ENCODE results near the gene GSE1.

GSE1 gene

GRCh38 chr16:85612801-85613603, at the start of gene GSE1:
Gene GSE1, plus strand, starts transcription at chr16:85613322. Its CDS starts 70 bp downstream, at chr16:85613392.
- peaks cover 40% of the 10 kb centered on the region for H3K4me1 ChIP-seq (ENCODE audit: control insufficient read depth, insufficient read depth, low read length)
- peak; percentile 93 for DNase-seq (ENCODE audit: low read depth)
- H3K27me3 ChIP-seq (replicated peaks; ENCODE audit: control insufficient read depth, insufficient read depth, low read length), result no peaks in the 10 kb centered on the region
- no peaks in the 10 kb centered on the region for H3K9me3 ChIP-seq (ENCODE audit: control insufficient read depth, low read length)
- peak within 1 kb of the TSS; percentile 77 for H3K4me3 ChIP-seq (ENCODE audit: low read length)
- peak within 1 kb of the TSS; percentile 75 for H3K9ac ChIP-seq (ENCODE audit: low read length)
- no peaks in the 10 kb centered on the region for H3K36me3 ChIP-seq (ENCODE audit: control insufficient read depth, insufficient read depth, low read length, severe bottlenecking)

GRCh38 chr16:85563515-85564276, 49.4 kb upstream of the GSE1 start:
- H3K9me3 ChIP-seq (ENCODE audit: control insufficient read depth, low read length), result no peaks in the 10 kb centered on the region
- H3K4me1 ChIP-seq (ENCODE audit: control insufficient read depth, insufficient read depth, low read length), result peaks cover 62% of the 10 kb centered on the region
- no peak for DNase-seq (ENCODE audit: low read depth)
- H3K4me3 ChIP-seq (ENCODE audit: low read length), result no peak overlapping the region
- H3K27me3 ChIP-seq (replicated peaks; ENCODE audit: control insufficient read depth, insufficient read depth, low read length), result no peaks in the 10 kb centered on the region
- peak overlapping the region; percentile 41 for H3K9ac ChIP-seq (ENCODE audit: low read length)
- no peaks in the 10 kb centered on the region for H3K36me3 ChIP-seq (ENCODE audit: control insufficient read depth, insufficient read depth, low read length, severe bottlenecking)

- Histone ChIP-seq H3K36me3 (ENCODE audit: control insufficient read depth, insufficient read depth, low read length, severe bottlenecking) (no peaks in the 10 kb centered on the region), H3K27me3 (replicated peaks; ENCODE audit: control insufficient read depth, insufficient read depth, low read length) (no peaks in the 10 kb centered on the region), H3K4me3 (ENCODE audit: low read length) (no peak overlapping the region), H3K9ac (ENCODE audit: low read length) (no peak overlapping the region), H3K9me3 (ENCODE audit: control insufficient read depth, low read length) (no peaks in the 10 kb centered on the region), H3K4me1 (ENCODE audit: control insufficient read depth, insufficient read depth, low read length) (peaks cover 59% of the 10 kb centered on the region)
- no peak for DNase-seq (ENCODE audit: low read depth)
These were observed 48.7 kb upstream of the GSE1 start for GRCh38 chr16:85564277-85565051.

- peaks cover 58% of the 10 kb centered on the region for H3K4me1 ChIP-seq (ENCODE audit: control insufficient read depth, insufficient read depth, low read length)
- H3K9me3 ChIP-seq (ENCODE audit: control insufficient read depth, low read length), result no peaks in the 10 kb centered on the region
- H3K9ac ChIP-seq (ENCODE audit: low read length), result no peak overlapping the region
- no peaks in the 10 kb centered on the region for H3K36me3 ChIP-seq (ENCODE audit: control insufficient read depth, insufficient read depth, low read length, severe bottlenecking)
- no peak for DNase-seq (ENCODE audit: low read depth)
- H3K27me3 ChIP-seq (replicated peaks; ENCODE audit: control insufficient read depth, insufficient read depth, low read length), result no peaks in the 10 kb centered on the region
- H3K4me3 ChIP-seq (ENCODE audit: low read length), result no peak overlapping the region
These were observed 47.8 kb upstream of the GSE1 start for GRCh38 chr16:85565340-85565739.

GRCh38 chr16:85565801-85566526, 47.2 kb upstream of the GSE1 start:
- DNase-seq (ENCODE audit: low read depth), result no peak
- H3K4me3 ChIP-seq (ENCODE audit: low read length), result no peak overlapping the region
- no peaks in the 10 kb centered on the region for H3K9me3 ChIP-seq (ENCODE audit: control insufficient read depth, low read length)
- no peaks in the 10 kb centered on the region for H3K36me3 ChIP-seq (ENCODE audit: control insufficient read depth, insufficient read depth, low read length, severe bottlenecking)
- peaks cover 59% of the 10 kb centered on the region for H3K4me1 ChIP-seq (ENCODE audit: control insufficient read depth, insufficient read depth, low read length)
- no peak overlapping the region for H3K9ac ChIP-seq (ENCODE audit: low read length)
- no peaks in the 10 kb centered on the region for H3K27me3 ChIP-seq (replicated peaks; ENCODE audit: control insufficient read depth, insufficient read depth, low read length)

GRCh38 chr16:85566561-85567100, 46.5 kb upstream of the GSE1 start:
- no peaks in the 10 kb centered on the region for H3K36me3 ChIP-seq (ENCODE audit: control insufficient read depth, insufficient read depth, low read length, severe bottlenecking)
- H3K9ac ChIP-seq (ENCODE audit: low read length), result no peak overlapping the region
- no peak overlapping the region for H3K4me3 ChIP-seq (ENCODE audit: low read length)
- H3K9me3 ChIP-seq (ENCODE audit: control insufficient read depth, low read length), result no peaks in the 10 kb centered on the region
- no peak for DNase-seq (ENCODE audit: low read depth)
- H3K4me1 ChIP-seq (ENCODE audit: control insufficient read depth, insufficient read depth, low read length), result peaks cover 52% of the 10 kb centered on the region
- no peaks in the 10 kb centered on the region for H3K27me3 ChIP-seq (replicated peaks; ENCODE audit: control insufficient read depth, insufficient read depth, low read length)

- Histone ChIP-seq H3K9ac (ENCODE audit: low read length) (no peak overlapping the region), H3K9me3 (ENCODE audit: control insufficient read depth, low read length) (no peaks in the 10 kb centered on the region), H3K4me1 (ENCODE audit: control insufficient read depth, insufficient read depth, low read length) (peaks cover 47% of the 10 kb centered on the region), H3K36me3 (ENCODE audit: control insufficient read depth, insufficient read depth, low read length, severe bottlenecking) (peaks cover 1% of the 10 kb centered on the region), H3K4me3 (ENCODE audit: low read length) (no peak overlapping the region), H3K27me3 (replicated peaks; ENCODE audit: control insufficient read depth, insufficient read depth, low read length) (no peaks in the 10 kb centered on the region)
- DNase-seq (ENCODE audit: low read depth), result no peak
These were observed 45.8 kb upstream of the GSE1 start for GRCh38 chr16:85567101-85567866.

- peaks cover 40% of the 10 kb centered on the region for H3K4me1 ChIP-seq (ENCODE audit: control insufficient read depth, insufficient read depth, low read length)
- no peaks in the 10 kb centered on the region for H3K27me3 ChIP-seq (replicated peaks; ENCODE audit: control insufficient read depth, insufficient read depth, low read length)
- no peak overlapping the region for H3K9ac ChIP-seq (ENCODE audit: low read length)
- no peaks in the 10 kb centered on the region for H3K9me3 ChIP-seq (ENCODE audit: control insufficient read depth, low read length)
- DNase-seq (ENCODE audit: low read depth), result no peak
- H3K4me3 ChIP-seq (ENCODE audit: low read length), result no peak overlapping the region
- peaks cover 4% of the 10 kb centered on the region for H3K36me3 ChIP-seq (ENCODE audit: control insufficient read depth, insufficient read depth, low read length, severe bottlenecking)
These were observed 45.2 kb upstream of the GSE1 start for GRCh38 chr16:85567935-85568334.

- Histone ChIP-seq H3K4me1 (ENCODE audit: control insufficient read depth, insufficient read depth, low read length) (peaks cover 38% of the 10 kb centered on the region), H3K9me3 (ENCODE audit: control insufficient read depth, low read length) (no peaks in the 10 kb centered on the region), H3K36me3 (ENCODE audit: control insufficient read depth, insufficient read depth, low read length, severe bottlenecking) (peaks cover 4% of the 10 kb centered on the region), H3K4me3 (ENCODE audit: low read length) (no peak overlapping the region), H3K27me3 (replicated peaks; ENCODE audit: control insufficient read depth, insufficient read depth, low read length) (no peaks in the 10 kb centered on the region), H3K9ac (ENCODE audit: low read length) (no peak overlapping the region)
- DNase-seq (ENCODE audit: low read depth), result no peak
These were observed 44.6 kb upstream of the GSE1 start for GRCh38 chr16:85568519-85568918.

- Histone ChIP-seq H3K4me1 (ENCODE audit: control insufficient read depth, insufficient read depth, low read length) (peaks cover 38% of the 10 kb centered on the region), H3K36me3 (ENCODE audit: control insufficient read depth, insufficient read depth, low read length, severe bottlenecking) (peaks cover 4% of the 10 kb centered on the region), H3K9ac (ENCODE audit: low read length) (no peak overlapping the region), H3K27me3 (replicated peaks; ENCODE audit: control insufficient read depth, insufficient read depth, low read length) (no peaks in the 10 kb centered on the region), H3K4me3 (ENCODE audit: low read length) (no peak overlapping the region), H3K9me3 (ENCODE audit: control insufficient read depth, low read length) (no peaks in the 10 kb centered on the region)
- no peak for DNase-seq (ENCODE audit: low read depth)
These were observed 44.0 kb upstream of the GSE1 start for GRCh38 chr16:85569039-85569614.

Measured in adipocyte (in vitro differentiated cells).